BJ (cell line): ENCODE data around the gene COLEC12. TPM values are rescaled to one million over a fixed set of nuclear protein-coding genes. Genes with fewer than 3 reads are reported as not detected.

Experiments
- CTCF ChIA-PET: fragments of 350-600 bp; formaldehyde crosslinking; extraction: SDS; loops from one replicate; lab custom pipeline; 2021; ENCODE audit warnings: antibody characterized with exemption, inconsistent platforms; lab: Yijun Ruan, JAX
- POLR2A ChIA-PET: fragments of 300-600 bp; sonication (Branson Sonifier 250); formaldehyde crosslinking; extraction: SDS; loops from one replicate; lab custom pipeline; 2021; ENCODE audit warnings: antibody characterized with exemption; lab: Charles Lee
- DNase-seq: peaks from one replicate; pipeline ENCODE4 v3.0.0-alpha.2; 2011; ENCODE audit warnings: low read depth
- H3K27me3 ChIP-seq: 2 replicates; pipeline ENCODE4 v1.6.0; 2011; ENCODE audit warnings: low read length; ENCODE audit not compliant: control insufficient read depth, insufficient read depth
- H3K36me3 ChIP-seq: 2 replicates; pipeline ENCODE4 v1.5.1; 2011; ENCODE audit warnings: low read length; ENCODE audit not compliant: control insufficient read depth, insufficient read depth
- H3K4me3 ChIP-seq: 2 replicates; pipeline ENCODE4 v1.5.1; 2011; ENCODE audit warnings: low read depth, mild to moderate bottlenecking, control low read depth, low read length
- CTCF ChIP-seq: IDR thresholded peaks from 2 replicates; pipeline ENCODE4 v1.5.1; 2011; ENCODE audit warnings: low read depth, mild to moderate bottlenecking, control low read depth, inconsistent platforms, low read length, moderate library complexity; ENCODE audit not compliant: insufficient read depth
- polyA plus RNA-seq: library from polyadenylated mRNA; depleted of rRNA; stranded (reverse); fragments of >200 nt; gene quantifications from 2 replicates; pipeline ENCODE4 v1.2.3, GENCODE V29; 2011

Gene COLEC12
- polyA plus RNA-seq, 1 experiment = 41.1 TPM

DNA sequence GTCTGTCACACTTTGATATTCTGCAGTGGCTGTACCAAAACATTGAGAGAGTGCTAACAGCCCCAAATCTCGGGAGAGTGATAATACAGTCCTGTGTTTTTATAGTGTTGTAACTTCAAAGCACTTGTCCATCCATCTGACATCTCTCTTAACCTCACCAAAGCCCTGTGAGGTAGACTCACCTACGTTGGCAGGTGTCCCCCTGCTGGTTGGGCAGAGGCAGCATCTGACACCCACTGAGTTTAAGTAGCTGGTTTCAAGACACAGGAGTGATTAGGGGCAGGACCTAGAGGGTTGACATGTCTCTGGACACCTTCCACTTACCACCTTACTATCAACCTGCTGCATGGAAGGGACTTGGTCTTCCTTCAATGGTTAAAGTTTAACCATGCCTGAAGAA lies 22.9 kb downstream of the COLEC12 start:
- Histone ChIP-seq H3K27me3 (no peaks in the 10 kb centered on the region), H3K36me3 (peaks cover 5% of the 10 kb centered on the region; the same call in 1 of the 2 replicates), H3K4me3 (no peak overlapping the region)
- POLR2A ChIA-PET = no interaction called here
- DNase-seq = no peak
- TF ChIP-seq CTCF = no peak
- CTCF ChIA-PET = interaction anchor here (0.6 to 1.2 kb wide), 4 partner anchors 16 to 174 kb away, joined by 3 to 5 read pairs (median 3); no protein-coding TSS in a partner anchor

DNA sequence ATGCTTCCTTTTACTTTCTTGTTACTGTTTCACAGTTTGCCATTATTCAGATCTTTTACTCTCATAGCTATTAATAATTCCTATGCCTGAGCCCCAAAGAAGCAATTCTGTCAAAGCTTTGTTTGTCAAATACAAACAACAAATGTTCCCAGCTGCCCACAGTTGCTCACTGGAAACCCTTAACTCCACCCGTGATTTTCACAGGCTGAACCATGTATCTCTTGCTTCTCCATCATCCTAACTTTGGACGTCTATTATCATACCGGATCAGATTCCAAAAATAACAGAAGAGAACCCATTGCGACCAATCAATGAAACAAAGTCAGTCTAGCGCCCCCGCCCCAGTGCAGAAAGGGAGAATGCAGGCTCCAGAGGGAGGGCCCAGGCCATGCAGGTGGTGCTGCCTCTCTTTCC lies 24.2 kb downstream of the COLEC12 start:
- TF ChIP-seq CTCF = no peak
- Histone ChIP-seq H3K36me3 (peaks cover 5% of the 10 kb centered on the region; the same call in 1 of the 2 replicates), H3K4me3 (no peak overlapping the region), H3K27me3 (no peaks in the 10 kb centered on the region)
- CTCF ChIA-PET = interaction anchor here (1.1 kb wide), 1 partner anchor 83 kb away, joined by 3 read pairs; no protein-coding TSS in a partner anchor
- POLR2A ChIA-PET = no interaction called here
- DNase-seq = no peak

DNA sequence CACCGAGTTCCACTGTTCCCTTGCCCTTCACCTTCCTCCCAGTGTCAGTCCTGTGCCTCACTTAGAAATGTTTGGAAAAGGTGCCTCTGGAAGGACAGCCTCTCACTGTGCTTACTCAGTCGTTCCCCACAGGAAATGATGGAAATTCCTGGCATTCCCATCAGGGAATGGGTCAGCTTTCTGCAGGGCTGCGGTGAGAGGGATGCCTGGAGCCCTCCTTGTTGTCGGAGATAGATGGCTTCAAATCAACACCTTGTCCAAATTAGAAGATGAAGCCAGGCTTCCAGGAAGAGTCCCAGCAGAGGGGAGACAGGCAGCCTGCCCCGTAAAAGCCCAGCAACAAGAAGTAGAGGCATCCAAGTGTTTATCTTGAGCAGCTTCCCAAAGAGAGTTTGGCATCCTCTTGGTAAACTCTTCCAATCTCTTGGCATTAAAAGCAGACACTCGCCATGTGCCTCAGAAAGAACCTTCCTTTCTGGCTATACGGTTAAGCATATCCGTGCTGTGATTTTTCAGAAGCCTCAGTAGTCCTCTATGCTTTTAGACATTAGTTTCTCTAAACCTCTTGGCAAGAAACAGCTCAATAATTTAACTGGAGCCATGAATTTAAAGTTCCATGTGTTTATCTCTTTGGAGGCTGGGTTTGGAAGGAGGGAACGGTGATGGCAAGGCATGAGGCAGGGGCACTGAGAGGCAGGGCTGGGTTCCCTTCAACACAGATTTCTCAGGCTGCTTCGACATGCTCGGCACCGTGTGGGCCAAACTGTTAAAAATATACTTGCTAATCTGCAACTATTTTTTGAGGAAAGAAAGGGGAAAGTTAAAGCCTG lies 25.1 kb downstream of the COLEC12 start:
- DNase-seq = no peak
- no peak for TF ChIP-seq CTCF
- ChIA-PET CTCF (interaction anchor here (0.6 to 2.0 kb wide), 4 partner anchors 21 to 190 kb away, joined by 3 to 6 read pairs (median 3); no protein-coding TSS in a partner anchor), POLR2A (no interaction called here)
- Histone ChIP-seq H3K27me3 (no peaks in the 10 kb centered on the region), H3K36me3 (peaks cover 3% of the 10 kb centered on the region; the same call in 1 of the 2 replicates), H3K4me3 (no peak overlapping the region)

GRCh38 chr18:474416-474815 lies 26.1 kb downstream of the COLEC12 start:
- Histone ChIP-seq H3K4me3 (no peak overlapping the region), H3K36me3 (0 out of 2 replicates have a peak, but pooled peaks cover 3% of the 10 kb centered on the region), H3K27me3 (no peaks in the 10 kb centered on the region)
- no peak for TF ChIP-seq CTCF
- ChIA-PET POLR2A (no interaction called here), CTCF (interaction anchor here (2.0 kb wide), 1 partner anchor 22 kb away, joined by 6 read pairs; no protein-coding TSS in a partner anchor)
- DNase-seq = no peak

GRCh38 chr18:473802-474201 lies 26.7 kb downstream of the COLEC12 start:
- H3K27me3 ChIP-seq = no peaks in the 10 kb centered on the region
- TF ChIP-seq CTCF = no peak
- DNase-seq = no peak
- CTCF ChIA-PET = interaction anchor here (2.0 kb wide), 1 partner anchor 22 kb away, joined by 6 read pairs; no protein-coding TSS in a partner anchor
- H3K36me3 ChIP-seq = 0 out of 2 replicates have a peak, but pooled peaks cover 3% of the 10 kb centered on the region
- POLR2A ChIA-PET = no interaction called here
- H3K4me3 ChIP-seq = no peak overlapping the region
